MM.1S (cell line): ENCODE data around the gene APOBEC3B.

Experiments
- EZH2 ChIP-seq: fragments of 300-600 bp; sonication (generic); optimal IDR thresholded peaks from 2 replicates; pipeline ENCODE3; 2017; ENCODE audit warnings: low read depth, mild to moderate bottlenecking, antibody characterized with exemption, low read length, mixed read lengths
- EZH2phosphoT487 ChIP-seq: fragments of 300-600 bp; sonication (generic); IDR thresholded peaks from 2 replicates; pipeline ENCODE4 v1.6.1; 2018; ENCODE audit warnings: antibody characterized with exemption, low read length

DNA sequence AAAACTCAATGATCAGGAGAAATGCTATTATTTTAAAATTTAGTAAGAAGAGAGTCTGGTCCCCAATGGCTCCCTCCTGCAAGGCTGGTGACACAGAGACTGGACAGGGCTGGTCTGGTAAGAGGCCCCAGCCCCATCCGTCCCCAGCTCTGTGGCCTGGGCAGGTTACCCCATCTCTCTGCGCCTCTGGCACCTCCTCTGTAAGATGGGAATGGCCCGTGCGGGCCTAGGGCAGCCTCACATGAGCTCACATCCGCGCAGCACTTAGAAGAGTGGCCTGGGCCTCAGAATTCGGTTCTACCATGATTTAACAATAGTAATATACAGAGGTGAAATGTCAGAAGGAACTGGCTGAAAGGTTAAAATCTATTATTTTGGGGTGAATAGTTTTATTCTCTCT lies 59.8 kb downstream of the APOBEC3B start:
- TF ChIP-seq EZH2phosphoT487, result no peak
- no peak for TF ChIP-seq EZH2
